ENCODE data around the gene GAMT.
"Not testable (repeated sequence)": the region's sequence is repeated elsewhere in the genome, so short reads cannot be mapped to it uniquely, and the experiment has no call there.

The GAMT gene

GRCh38 chr19:1433119-1434039 is 32.0 kb upstream of the GAMT start:
- DNase-seq (ENCODE audit: low spot score), result no peak

GRCh38 chr19:1432507-1432887 is 31.2 kb upstream of the GAMT start:
- DNase-seq (ENCODE audit: low spot score), result no peak

DNA sequence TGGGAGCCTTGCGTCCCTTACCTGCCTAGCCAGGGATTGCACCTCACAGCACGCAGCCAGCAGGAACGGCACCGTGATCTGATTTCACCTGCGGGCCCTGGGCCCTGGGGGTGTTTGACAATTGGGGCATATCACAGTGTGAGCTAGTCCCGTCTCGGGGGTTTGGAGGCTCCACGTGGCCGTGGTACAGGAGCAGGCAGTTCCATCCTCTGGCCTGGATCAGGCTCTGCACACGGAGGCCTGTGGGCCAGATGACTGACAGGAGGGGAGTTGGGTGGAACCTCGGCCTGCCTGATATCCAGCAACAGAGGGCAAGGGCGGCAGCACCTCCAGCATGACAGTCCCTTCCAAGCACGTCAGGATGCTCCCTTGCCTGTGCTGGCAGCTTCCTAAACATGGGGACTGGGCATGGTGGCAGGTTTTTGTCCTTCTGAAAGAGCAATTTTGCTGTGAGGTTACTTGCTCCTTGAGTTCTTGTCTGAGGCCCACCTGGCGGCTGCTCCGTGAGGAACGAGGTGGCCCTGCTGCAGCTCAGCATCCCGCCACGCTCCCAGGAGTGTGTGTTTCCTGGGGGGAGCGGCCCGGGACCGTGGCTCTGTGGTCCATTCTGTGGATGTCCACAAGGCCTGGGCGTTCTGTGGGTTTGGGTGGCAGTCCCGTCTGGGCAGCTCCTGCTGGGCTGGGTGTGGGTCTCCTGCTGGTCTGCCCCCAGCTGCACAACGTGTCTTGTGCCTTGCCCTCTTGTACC is 30.6 kb upstream of the GAMT start:
- DNase-seq (ENCODE audit: low spot score), result no peak

DNA sequence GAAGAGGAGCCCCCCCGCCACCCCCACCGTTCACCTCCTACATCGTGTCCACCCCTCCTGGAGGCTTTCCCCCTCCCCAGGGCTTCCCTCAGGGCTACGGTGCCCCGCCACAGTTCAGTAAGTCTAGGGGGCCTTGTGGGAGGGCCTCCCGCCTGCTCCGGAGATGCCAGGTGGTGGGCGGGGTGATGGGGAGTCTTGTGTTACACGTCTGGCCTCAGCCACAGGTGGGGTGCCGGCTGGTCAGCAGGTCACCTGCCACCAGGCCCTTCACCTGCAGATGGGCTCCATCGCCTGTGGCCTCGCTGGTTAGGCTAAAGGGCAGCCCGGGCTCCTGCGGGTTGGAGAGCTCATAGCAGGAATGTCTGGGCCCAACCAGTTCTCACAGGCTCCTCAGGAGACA is 28.9 kb upstream of the GAMT start:
- DNase-seq (ENCODE audit: low spot score), result no peak

- no peak for DNase-seq (ENCODE audit: low spot score)
These were observed 28.4 kb upstream of the GAMT start for GRCh38 chr19:1429750-1430149.

- no peak for DNase-seq (ENCODE audit: low spot score)
These were observed 27.5 kb upstream of the GAMT start for GRCh38 chr19:1428738-1429391.

DNA sequence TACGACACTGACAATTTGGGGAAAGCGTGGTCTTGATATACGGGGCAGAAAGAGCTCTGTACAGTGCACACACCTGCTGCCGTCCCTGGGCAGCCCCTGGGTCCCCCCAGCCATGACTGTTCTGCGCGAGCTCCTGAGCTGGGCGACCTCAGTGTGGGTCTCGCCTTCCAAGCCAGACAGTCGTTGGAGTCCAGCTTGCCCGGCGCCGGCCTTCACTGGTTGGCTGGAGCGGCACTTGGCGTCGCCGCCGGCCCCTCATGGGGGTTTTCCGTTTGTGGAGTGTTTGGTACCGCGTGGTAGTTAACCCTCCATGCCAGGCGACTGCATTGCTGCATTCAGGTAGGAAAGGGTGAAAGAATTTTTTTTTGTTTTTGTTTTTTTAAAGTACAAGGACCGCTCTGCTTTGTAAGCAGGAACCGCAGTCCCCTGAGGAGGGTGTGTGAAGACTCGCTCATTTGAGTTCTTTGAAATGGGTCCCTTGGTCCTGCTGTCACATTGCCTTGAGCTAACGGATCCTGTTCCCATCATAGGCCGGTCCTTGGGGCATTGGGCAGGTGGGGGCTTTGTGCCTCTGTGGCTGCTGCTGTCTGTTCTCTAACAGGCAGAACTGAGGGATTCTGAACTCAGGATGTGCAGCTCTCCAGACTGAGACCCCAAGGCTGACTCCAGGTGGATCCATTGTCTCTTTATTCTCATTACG is 26.0 kb upstream of the GAMT start:
- DNase-seq (ENCODE audit: low spot score), result no peak

- no peak for DNase-seq (ENCODE audit: low spot score)
These were observed 25.4 kb upstream of the GAMT start for GRCh38 chr19:1426736-1427135.

DNA sequence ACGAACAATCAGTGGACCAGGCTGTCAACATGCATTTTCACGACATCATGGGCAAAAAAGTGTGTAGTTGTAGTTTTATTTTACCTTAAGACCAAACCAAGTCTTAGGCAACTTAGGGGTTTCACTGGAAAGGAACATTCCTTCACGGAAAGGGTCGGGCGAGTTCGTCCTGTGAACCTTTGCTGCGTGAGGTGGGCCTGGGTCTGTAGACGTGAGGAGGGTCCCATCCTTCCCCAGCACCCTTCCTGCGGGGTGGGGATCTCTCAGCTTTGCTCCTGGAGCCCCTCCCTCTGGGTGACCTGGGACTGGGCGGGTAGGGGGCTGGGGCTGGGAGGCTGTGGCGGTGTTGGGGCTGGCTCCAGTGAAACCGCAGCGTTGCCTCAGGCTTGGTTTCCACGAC is 24.6 kb upstream of the GAMT start:
- DNase-seq (ENCODE audit: low spot score), result no peak

DNA sequence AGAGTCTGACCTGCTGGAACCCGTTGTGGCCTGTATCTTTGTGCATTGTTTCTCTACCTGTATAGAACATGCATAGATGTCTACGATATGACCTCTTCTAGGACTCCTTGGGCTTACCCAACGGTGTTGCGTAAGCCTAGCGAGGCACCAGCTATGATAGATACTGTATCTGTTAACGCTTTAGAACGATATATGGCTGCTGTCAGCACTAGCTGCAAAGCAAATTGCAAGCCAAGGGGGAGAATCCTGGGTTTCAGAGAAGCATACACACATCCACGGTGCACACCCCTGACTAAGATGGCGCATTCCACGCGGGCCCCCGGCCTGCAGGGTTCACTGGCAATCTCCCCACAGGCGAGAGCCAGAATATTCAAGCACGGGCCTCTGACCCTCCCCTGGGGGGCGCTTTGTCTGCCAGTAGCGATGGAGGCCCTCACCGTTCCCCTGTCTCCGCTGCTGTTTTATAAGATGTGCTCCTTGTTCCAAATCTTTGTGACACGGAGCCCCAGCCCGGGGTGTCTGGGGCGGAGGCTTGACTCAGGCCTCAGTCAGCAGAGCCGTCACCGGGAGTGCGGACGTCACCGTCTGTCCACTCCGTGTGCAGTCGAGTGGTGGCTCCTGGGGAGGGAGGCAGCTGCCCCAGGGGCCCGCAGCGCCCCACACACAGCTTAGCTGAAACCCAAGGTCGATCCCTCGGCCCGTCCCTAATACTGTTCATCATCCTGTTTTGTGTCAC is 23.9 kb upstream of the GAMT start:
- no peak for DNase-seq (ENCODE audit: low spot score)

DNA sequence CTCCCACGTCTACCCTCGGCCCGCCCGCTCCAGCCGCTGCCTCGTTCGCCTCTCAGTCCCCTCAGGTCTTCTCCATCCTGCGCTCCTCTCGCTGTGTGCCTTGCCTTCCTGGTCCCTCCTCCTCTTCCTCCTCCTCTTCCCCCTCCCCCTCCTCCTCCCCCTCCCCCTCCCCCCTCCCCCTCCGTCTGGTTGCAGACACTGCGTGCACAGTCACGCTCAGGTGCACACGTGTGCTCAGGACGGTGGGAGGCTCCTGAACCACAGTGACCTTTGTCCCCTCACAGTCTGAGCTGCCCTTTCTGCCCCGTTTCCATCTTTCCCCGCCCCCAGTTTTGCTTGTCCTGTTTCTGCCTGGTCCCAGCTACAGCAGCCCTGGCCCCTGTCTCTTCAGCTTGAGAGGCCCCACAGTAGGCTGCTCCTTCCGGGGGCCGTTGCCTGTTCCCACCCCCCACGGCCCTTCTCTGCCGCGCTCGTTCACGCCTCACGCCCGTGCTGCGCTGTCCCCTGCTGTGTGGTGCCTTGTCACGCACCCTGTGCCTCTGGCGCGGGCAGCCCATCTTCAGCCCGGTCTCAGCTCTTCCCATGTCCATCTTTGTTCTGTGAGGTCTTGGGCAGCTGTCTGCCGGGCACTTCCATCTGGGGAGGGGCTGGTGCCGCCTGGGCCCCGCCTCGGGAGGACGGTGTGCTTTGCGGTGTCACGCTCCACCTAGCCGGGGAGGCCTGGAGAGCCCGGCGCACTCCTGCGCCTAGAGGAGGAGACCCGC is 23.0 kb upstream of the GAMT start:
- no peak for DNase-seq (ENCODE audit: low spot score)

DNA sequence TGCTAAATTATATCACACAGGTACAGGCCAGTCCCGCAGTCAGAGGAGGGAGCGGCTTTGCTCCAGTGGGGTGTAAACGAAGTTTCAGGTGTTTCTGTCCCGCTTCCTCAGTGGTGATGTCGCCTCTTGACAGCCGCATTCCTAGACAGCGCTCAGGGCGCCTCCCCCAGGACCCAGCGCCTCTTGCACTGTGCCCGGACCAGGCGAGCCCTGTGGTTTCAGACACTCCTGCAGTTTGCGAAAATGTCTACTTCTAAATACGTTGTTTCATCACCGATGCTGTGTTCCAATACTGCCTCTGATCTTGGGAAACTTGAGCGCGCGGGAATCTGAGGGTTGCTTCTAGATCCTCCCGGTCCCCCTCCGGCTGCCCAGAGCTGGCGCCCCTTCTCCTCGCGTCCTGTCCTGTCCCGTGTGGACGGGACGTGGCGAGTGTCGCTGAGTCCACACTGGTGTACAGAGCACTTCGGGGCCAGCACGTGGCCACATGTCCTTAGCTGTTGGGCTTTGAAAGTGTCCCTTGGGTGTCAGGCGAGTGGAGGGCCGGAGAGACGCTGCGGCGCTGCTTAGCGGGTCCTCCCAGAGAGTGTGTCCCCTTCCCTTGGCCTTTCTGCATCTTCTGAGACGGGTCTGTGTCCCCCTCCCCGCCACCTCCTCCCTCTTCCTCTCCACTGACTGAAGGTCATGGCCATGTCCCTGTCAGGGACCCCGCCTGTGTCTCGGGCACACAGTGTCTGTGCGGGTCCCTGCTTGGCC is 22.3 kb upstream of the GAMT start:
- no peak for DNase-seq (ENCODE audit: low spot score)

- DNase-seq (ENCODE audit: low spot score), result no peak
These were observed 21.6 kb upstream of the GAMT start for GRCh38 chr19:1422943-1423342.

DNA sequence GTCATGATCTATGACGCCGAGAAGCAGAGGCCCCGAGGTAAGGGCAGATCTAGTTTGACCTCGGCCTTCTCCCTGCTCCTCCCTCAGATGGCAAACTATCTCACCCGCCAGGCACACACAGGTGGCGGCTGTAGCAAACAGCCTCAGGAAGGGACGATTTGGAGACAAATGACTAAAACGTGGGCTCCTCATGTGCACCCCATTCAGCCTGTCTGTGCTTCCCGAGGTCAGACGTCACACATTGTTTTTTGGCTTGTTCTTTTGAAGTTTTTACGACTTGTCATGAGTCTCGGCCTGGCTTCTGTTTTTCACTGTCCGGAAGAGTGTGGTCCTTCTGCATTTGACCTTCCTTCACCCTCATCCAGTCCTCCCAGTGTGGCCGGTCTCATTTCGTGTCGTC is 21.0 kb upstream of the GAMT start:
- no peak for DNase-seq (ENCODE audit: low spot score)

- no peak for DNase-seq (ENCODE audit: low spot score)
These were observed 20.6 kb upstream of the GAMT start for GRCh38 chr19:1421958-1422305.

- DNase-seq (ENCODE audit: low spot score), result no peak
These were observed 20.0 kb upstream of the GAMT start for GRCh38 chr19:1421218-1421957.

DNA sequence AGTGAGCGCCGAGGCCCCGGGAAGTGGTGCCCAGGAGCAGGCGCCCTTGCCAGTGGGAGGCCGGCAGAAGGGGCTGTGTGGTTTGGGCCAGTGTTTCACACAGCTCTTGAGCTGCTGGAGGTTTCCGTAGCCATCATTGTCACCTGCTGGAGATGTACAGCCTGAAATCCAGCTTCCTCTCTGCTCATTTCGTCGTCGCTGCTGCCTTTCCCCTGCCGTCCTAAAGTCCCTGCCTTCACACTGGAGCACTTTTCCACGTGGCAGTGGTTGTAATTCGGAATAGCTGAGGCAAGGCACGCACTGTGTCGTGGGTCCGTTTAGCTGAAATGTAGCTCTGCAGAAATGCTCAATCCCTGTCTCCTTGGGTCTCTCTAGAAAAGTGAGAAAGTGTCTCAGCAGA is 19.2 kb upstream of the GAMT start:
- DNase-seq (ENCODE audit: low spot score), result no peak

DNA sequence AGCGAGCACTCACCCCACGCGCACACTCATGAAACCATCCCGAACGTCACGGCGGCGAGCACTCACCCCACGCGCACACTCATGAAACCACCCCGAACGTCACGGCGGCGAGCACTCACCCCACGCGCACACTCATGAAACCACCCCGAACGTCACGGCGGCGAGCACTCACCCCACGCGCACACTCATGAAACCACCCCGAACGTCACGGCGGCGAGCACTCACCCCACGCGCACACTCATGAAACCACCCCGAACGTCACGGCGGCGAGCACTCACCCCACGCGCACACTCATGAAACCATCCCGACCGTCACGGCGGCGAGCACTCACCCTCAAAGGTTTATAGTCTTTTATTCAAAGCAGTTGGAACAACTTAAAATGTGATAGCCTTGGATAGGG is 18.7 kb upstream of the GAMT start:
- not testable (repeated sequence) for DNase-seq (ENCODE audit: low spot score)

DNA sequence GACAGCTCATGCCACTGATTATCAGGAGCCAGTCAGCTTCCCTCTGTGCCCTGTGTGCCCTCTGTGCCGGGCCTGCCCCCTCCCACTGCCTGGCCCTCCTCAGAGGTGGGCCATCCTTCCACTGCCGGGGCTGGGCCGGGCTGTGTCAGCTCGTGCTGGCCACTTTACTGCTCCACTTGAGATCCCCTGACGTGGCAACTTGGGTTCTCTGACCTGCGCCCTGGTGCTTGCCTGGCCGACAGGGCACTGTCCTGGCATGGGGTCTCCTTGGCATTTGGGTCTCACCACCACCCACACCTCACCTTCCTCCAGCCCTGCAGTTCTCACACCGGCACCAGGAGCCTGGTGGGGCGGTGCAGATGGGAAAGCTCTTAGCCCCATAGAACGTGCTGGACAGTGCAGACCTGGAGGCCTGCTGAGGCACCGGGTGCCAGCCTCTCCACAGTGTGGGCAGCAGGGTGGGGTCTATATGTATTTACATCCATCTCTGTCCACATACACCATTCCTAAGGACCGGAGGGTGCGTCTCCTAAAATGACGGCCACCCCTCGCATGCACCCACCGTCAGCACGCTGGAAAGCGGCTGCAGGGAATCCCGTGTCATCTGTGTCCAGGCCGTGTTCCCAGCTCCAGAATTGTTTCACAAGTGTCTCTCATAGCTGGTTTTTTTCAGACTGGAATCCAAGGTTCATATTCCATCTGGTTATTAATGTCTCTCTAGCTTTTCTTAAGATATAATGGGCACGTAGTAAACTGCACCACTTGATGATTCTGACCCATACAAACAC is 17.8 kb upstream of the GAMT start:
- no peak for DNase-seq (ENCODE audit: low spot score)
